GM12874 (cell line): ENCODE results near the gene SND1.

Experiments
- TF ChIP-seq, protein P1 (sequence below): IDR thresholded peaks from 2 replicates; pipeline ENCODE4 v1.5.1; 2011; ENCODE audit warnings: low read depth, mild to moderate bottlenecking, control low read depth, low read length, moderate library complexity; ENCODE audit not compliant: insufficient read depth

The SND1 gene

GRCh38 chr7:127690806-127691205 is 38.8 kb downstream of the SND1 start:
- TF ChIP-seq, protein P1, sequence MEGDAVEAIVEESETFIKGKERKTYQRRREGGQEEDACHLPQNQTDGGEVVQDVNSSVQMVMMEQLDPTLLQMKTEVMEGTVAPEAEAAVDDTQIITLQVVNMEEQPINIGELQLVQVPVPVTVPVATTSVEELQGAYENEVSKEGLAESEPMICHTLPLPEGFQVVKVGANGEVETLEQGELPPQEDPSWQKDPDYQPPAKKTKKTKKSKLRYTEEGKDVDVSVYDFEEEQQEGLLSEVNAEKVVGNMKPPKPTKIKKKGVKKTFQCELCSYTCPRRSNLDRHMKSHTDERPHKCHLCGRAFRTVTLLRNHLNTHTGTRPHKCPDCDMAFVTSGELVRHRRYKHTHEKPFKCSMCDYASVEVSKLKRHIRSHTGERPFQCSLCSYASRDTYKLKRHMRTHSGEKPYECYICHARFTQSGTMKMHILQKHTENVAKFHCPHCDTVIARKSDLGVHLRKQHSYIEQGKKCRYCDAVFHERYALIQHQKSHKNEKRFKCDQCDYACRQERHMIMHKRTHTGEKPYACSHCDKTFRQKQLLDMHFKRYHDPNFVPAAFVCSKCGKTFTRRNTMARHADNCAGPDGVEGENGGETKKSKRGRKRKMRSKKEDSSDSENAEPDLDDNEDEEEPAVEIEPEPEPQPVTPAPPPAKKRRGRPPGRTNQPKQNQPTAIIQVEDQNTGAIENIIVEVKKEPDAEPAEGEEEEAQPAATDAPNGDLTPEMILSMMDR, result no peak

DNA sequence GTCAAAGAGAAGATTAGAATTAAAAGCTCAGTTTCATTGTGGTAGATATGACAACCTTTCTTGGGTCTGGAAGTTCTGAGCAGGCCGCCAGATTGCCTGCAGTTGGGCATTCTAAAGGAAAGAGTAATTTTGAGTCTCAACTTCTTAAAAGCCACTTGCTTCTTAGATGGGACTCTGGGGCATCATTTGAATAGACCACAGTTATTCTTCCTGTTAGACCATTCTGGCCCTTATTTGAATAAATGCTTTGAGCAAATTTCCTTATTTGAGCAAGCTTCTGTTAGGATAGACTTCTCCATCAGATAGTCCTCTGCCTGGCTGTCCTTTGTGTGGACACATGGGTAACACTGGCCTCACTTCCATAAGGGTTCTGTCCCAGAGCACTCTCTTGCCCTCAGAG is 40.2 kb downstream of the SND1 start:
- TF ChIP-seq, protein P1, result no peak

DNA sequence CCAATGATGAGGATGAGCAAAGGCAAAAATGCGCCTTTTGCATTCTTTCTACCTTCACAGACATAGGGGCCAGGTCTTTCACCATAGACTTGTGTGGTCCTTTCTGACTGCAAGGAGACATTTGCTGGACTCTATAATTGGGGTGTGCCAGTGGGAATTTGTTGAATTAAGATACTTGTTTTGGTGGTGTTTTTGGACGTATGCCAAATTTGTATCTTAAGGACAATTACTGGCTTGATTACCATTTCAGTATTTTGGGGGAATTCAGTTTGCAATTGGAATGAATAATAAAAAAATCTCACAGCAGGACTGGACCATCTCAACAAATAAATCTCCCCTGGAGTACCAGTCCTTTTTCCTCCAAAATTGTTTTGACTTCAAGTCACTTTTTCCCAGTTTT is 47.9 kb downstream of the SND1 start:
- TF ChIP-seq, protein P1, result no peak

- TF ChIP-seq, protein P1, result no peak
Observed at GRCh38 chr7:127702052-127702652, 50.2 kb downstream of the SND1 start.

GRCh38 chr7:127702938-127703337 is 50.9 kb downstream of the SND1 start:
- TF ChIP-seq, protein P1, result no peak

DNA sequence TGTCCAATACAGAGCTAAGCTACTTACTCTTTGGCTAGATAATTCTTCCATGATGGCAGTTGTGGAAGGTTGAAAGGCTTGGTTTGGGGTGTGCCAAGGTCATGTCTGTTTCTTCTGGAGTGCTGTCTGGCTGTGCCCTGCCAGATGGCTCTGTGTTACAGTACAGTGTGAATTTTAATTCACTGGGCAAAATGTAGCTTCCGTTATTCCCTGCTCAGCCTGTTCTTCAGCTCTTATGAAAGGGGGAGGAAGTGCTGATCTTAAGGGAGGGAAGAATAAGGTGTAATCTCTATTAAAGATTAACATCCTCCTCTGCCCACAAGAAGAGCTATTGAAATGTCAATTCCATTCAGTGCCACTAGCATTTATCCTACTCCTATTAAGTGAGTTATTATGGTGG is 52.2 kb downstream of the SND1 start:
- TF ChIP-seq, protein P1, result no peak

DNA sequence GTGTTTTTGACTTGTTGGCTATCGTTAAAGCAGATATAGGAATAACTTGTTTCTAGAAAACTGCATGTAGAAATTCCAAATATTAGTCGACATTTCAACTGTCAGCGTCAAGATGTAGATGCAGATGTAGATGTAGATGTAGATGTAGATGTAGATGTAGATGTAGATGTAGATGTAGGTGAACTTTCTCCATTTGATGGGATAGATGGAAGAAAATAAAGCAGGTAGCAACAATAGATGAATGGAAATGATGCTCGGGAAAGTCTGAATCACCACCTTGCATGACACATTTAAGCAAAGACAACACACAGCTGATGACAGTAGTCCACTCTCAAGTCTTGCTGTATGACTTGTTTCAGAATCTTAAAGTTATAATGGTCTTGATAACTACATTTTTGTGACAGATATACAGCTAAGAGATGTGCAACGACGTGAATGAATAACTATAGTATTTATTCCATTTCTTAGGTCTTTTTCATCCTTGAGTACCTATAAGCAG is 53.5 kb downstream of the SND1 start:
- TF ChIP-seq, protein P1, result no peak

- TF ChIP-seq, protein P1, result no peak
Observed at GRCh38 chr7:127706766-127707165, 54.8 kb downstream of the SND1 start.
